ENCODE results near the gene SYT2.

Gene SYT2

DNA sequence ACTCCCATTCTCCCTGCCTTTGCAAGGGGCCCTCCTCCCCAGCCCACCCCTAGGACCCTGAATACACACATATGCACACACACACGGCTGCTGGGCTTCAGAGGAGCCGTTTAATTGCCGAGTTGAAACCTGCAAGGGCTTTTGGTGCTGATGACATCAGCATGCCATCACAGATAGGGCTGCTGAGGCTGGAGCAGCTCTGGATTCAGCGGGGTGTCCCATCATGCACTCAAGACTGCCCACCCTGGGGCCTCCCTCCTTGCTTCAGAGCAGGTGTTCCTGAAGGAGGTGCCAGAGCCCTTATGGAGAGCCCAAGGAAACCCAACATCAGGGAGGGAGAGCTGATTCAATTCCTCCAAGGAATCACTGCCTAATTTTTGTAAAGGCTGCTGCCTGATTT, 5.7 kb downstream of the SYT2 start:
- Histone ChIP-seq H3K4me3 (ENCODE audit: low read depth, low read length) (no peak overlapping the region), H3K27me3 (ENCODE audit: insufficient read depth, low read length) (peaks cover 99% of the 10 kb centered on the region), H3K79me2 (ENCODE audit: control insufficient read depth, insufficient read depth, low read length, unreplicated experiment) (no peaks in the 10 kb centered on the region), H3K4me1 (ENCODE audit: control insufficient read depth, insufficient read depth, low read length, unreplicated experiment) (no peaks in the 10 kb centered on the region), H3K27ac (ENCODE audit: low read depth, low read length) (no peak overlapping the region), H3K36me3 (ENCODE audit: insufficient read depth, low read length) (no peaks in the 10 kb centered on the region), H2AFZ (ENCODE audit: low read length, unreplicated experiment) (no peak overlapping the region)

DNA sequence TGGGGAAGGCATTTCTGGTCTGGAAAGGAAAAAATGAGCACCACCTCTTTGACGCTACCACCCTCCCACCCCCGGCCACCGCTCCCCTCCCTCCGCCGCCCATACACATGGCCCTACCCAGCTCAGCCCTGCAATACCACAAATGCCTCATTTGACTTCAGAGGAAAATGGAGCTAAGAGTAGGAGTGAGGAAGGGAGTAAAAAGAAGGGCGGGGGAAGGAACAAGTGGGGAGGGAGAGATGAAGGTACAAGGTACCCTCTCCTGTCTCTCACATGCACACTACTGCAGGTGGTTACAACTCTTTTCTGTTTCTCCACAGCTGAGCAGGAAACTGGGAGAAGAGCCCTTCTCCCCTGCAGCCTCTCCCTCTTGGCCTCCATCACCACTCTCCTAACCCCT, 7.1 kb downstream of the SYT2 start:
- Histone ChIP-seq H3K36me3 (ENCODE audit: insufficient read depth, low read length) (no peaks in the 10 kb centered on the region), H3K4me1 (ENCODE audit: control insufficient read depth, insufficient read depth, low read length, unreplicated experiment) (no peaks in the 10 kb centered on the region), H3K27ac (ENCODE audit: low read depth, low read length) (no peak overlapping the region), H3K79me2 (ENCODE audit: control insufficient read depth, insufficient read depth, low read length, unreplicated experiment) (no peaks in the 10 kb centered on the region), H3K27me3 (ENCODE audit: insufficient read depth, low read length) (peaks cover 97% of the 10 kb centered on the region), H3K4me3 (ENCODE audit: low read depth, low read length) (no peak overlapping the region), H2AFZ (ENCODE audit: low read length, unreplicated experiment) (no peak overlapping the region)

DNA sequence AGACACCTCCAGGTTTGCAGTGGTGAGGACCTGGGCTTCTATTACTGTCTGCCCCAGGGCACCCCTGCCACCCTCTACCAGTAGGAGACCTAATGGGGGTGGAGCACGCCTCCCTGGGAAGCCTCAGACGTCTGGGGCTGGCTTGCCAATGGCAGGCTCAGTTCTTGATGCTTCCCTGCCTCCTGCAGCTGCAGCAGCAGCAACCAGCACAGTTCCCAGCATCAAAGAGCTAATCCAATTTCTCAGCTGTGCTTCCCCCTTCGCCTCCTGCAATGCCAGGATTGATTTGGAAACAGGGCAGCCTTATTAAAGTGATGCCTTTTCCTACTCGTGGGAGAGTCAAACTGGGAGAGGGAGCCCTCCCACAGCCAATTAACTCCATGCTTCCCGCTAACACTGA, 8.2 kb downstream of the SYT2 start:
- no peak overlapping the region for H3K4me3 ChIP-seq (ENCODE audit: low read depth, low read length)
- no peaks in the 10 kb centered on the region for H3K36me3 ChIP-seq (ENCODE audit: insufficient read depth, low read length)
- peaks cover 97% of the 10 kb centered on the region for H3K27me3 ChIP-seq (ENCODE audit: insufficient read depth, low read length)
- H3K4me1 ChIP-seq (ENCODE audit: control insufficient read depth, insufficient read depth, low read length, unreplicated experiment): no peaks in the 10 kb centered on the region
- H3K27ac ChIP-seq (ENCODE audit: low read depth, low read length): no peak overlapping the region
- H3K79me2 ChIP-seq (ENCODE audit: control insufficient read depth, insufficient read depth, low read length, unreplicated experiment): no peaks in the 10 kb centered on the region
- no peak overlapping the region for H2AFZ ChIP-seq (ENCODE audit: low read length, unreplicated experiment)

DNA sequence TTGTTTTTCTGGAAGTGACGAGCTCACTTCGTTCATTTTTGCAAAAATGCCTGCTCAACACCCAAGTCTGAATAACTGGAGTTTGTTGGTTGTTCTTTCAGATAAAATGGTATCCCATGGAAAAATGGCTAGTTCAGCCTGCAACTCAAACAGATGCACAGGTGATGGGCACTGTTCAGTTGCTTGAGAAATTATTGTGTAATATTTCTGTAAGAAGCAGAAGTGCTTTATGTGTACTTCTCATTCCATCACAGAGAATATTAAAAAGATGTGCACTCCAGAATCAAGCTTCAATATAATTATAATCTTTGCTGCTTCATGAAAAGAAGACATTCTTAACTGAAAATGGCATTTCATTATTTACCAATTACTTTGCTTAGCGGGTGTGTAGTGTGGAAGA, 9.1 kb downstream of the SYT2 start:
- no peak overlapping the region for H2AFZ ChIP-seq (ENCODE audit: low read length, unreplicated experiment)
- no peak overlapping the region for H3K4me3 ChIP-seq (ENCODE audit: low read depth, low read length)
- peaks cover 97% of the 10 kb centered on the region for H3K27me3 ChIP-seq (ENCODE audit: insufficient read depth, low read length)
- no peak overlapping the region for H3K27ac ChIP-seq (ENCODE audit: low read depth, low read length)
- H3K4me1 ChIP-seq (ENCODE audit: control insufficient read depth, insufficient read depth, low read length, unreplicated experiment): no peaks in the 10 kb centered on the region
- no peaks in the 10 kb centered on the region for H3K79me2 ChIP-seq (ENCODE audit: control insufficient read depth, insufficient read depth, low read length, unreplicated experiment)
- H3K36me3 ChIP-seq (ENCODE audit: insufficient read depth, low read length): no peaks in the 10 kb centered on the region

DNA sequence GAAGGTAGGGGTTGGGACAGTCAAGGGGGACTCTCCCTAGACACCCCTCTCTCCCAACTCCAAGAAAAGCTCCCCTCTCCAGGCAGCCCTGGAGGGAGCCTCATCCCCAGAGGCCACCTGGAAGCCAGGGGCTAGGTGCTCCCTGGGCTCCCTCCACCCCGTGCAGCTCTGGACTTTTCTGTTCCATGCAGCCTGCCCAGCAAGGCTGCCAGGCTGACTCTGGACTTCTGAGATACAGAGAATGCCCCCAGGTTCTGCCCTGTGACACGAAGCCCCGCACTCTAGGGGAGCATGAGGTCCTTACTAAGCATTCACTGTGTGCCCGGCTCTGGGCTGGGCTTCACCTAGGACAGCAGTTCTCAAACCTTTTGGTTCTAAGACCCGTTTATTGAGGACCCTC, 10.2 kb downstream of the SYT2 start:
- H3K27me3 ChIP-seq (ENCODE audit: insufficient read depth, low read length): peaks cover 97% of the 10 kb centered on the region

DNA sequence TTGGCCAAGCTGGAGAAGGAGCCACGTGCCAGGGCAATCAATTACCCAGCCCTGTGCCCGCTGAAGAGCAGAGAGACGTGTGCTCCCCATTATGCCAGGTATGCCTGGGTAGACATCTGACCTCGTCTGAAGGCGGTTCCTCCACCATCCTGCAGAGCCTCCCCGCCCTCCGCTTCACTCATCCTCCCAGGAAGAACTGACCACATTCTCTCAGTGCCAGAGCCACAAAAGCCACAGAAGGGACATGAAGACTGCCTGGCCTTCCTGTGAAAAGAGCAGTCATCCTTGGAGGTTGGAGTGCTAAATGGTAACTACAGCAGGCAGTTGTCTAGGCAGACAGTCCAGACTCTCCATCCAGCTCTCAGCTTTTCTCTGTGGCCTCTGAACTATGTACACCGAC, 12.0 kb downstream of the SYT2 start:
- Histone ChIP-seq H3K27ac (ENCODE audit: low read depth, low read length) (no peak overlapping the region), H3K4me3 (ENCODE audit: low read depth, low read length) (no peak overlapping the region), H3K79me2 (ENCODE audit: control insufficient read depth, insufficient read depth, low read length, unreplicated experiment) (no peaks in the 10 kb centered on the region), H2AFZ (ENCODE audit: low read length, unreplicated experiment) (no peak overlapping the region), H3K4me1 (ENCODE audit: control insufficient read depth, insufficient read depth, low read length, unreplicated experiment) (no peaks in the 10 kb centered on the region), H3K27me3 (ENCODE audit: insufficient read depth, low read length) (peaks cover 97% of the 10 kb centered on the region), H3K36me3 (ENCODE audit: insufficient read depth, low read length) (no peaks in the 10 kb centered on the region)

More for the DNA sequence above, 10.2 kb downstream of the SYT2 start:
- no peaks in the 10 kb centered on the region for H3K79me2 ChIP-seq (ENCODE audit: control insufficient read depth, insufficient read depth, low read length, unreplicated experiment)
- no peak overlapping the region for H3K4me3 ChIP-seq (ENCODE audit: low read depth, low read length)
- H2AFZ ChIP-seq (ENCODE audit: low read length, unreplicated experiment): no peak overlapping the region
- no peaks in the 10 kb centered on the region for H3K4me1 ChIP-seq (ENCODE audit: control insufficient read depth, insufficient read depth, low read length, unreplicated experiment)
- H3K36me3 ChIP-seq (ENCODE audit: insufficient read depth, low read length): no peaks in the 10 kb centered on the region
- H3K27ac ChIP-seq (ENCODE audit: low read depth, low read length): no peak overlapping the region

DNA sequence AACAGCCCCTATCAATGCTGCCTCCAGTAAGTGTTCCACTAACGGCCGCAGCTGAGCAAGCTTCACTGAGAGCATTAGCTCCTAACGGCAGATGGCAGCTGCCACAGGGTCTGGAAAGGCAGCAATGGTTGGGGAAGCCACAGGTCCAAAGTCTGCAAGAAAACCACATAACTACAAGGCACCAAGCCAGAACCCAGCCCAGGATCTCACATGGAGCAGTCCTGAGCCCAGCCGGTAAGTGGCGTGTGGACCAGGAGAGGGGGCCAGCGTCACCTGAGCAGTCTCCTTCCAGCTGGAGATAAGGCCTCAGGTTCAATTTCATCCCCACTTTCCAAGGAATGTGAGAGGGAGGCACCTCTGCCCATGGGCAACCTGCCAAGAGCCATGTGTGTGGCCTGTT, 13.2 kb downstream of the SYT2 start:
- Histone ChIP-seq H2AFZ (ENCODE audit: low read length, unreplicated experiment) (no peak overlapping the region), H3K36me3 (ENCODE audit: insufficient read depth, low read length) (no peaks in the 10 kb centered on the region), H3K27me3 (ENCODE audit: insufficient read depth, low read length) (peaks cover 95% of the 10 kb centered on the region)

DNA sequence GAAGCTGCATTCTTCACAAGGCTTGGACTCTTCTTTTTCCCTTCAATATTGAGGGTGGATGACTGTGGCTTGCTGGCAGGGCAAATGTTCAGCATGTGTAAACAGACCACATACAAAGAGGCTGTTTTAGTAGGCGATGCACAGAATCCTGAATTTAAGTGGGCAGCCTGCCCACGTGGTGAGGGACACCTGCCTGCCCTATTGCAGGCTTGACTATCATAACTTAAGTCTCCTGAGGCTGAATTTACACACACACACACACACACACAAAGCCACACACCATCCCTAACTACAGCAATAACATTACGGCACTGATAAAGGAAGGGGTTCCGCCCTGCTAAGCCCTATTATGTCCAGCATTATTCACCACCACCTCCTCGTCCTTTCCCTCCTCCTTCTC, 15.9 kb downstream of the SYT2 start:
- no peaks in the 10 kb centered on the region for H3K4me1 ChIP-seq (ENCODE audit: control insufficient read depth, insufficient read depth, low read length, unreplicated experiment)
- H3K27ac ChIP-seq (ENCODE audit: low read depth, low read length): no peak overlapping the region
- H3K27me3 ChIP-seq (ENCODE audit: insufficient read depth, low read length): peaks cover 92% of the 10 kb centered on the region
- no peaks in the 10 kb centered on the region for H3K79me2 ChIP-seq (ENCODE audit: control insufficient read depth, insufficient read depth, low read length, unreplicated experiment)
- no peak overlapping the region for H3K4me3 ChIP-seq (ENCODE audit: low read depth, low read length)
- no peaks in the 10 kb centered on the region for H3K36me3 ChIP-seq (ENCODE audit: insufficient read depth, low read length)
- no peak overlapping the region for H2AFZ ChIP-seq (ENCODE audit: low read length, unreplicated experiment)

More for the DNA sequence above, 13.2 kb downstream of the SYT2 start:
- Histone ChIP-seq H3K4me1 (ENCODE audit: control insufficient read depth, insufficient read depth, low read length, unreplicated experiment) (no peaks in the 10 kb centered on the region), H3K4me3 (ENCODE audit: low read depth, low read length) (no peak overlapping the region), H3K79me2 (ENCODE audit: control insufficient read depth, insufficient read depth, low read length, unreplicated experiment) (no peaks in the 10 kb centered on the region), H3K27ac (ENCODE audit: low read depth, low read length) (no peak overlapping the region)

DNA sequence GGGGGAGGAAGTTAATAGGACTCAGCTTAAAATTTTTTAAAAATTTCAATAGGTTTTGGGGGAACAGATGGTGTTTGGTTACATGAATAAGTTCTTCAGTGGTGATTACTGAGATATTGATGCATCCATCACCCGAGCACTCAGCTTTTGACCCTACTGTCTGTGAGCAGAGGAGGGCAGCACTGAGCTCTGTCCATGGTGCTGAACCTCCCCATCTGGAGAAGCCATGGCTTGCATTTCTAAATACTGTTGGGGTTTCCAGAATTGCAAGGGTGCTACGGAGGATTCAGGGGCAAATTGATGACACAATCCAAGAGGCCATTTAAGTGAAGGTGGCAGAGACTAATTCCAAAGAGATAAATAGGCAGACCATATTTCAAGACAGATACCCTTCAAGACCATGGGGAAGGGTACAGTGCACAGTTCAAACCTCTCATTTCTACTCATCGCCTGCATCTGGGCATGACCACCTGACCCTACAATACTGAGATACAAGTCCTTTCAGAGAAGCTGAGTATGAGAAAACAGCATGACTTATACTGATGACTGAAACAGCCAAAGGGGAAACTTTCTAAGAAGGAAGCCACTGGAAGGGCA, 17.2 kb downstream of the SYT2 start:
- Histone ChIP-seq H3K27ac (ENCODE audit: low read depth, low read length) (no peak overlapping the region), H3K4me3 (ENCODE audit: low read depth, low read length) (no peak overlapping the region), H2AFZ (ENCODE audit: low read length, unreplicated experiment) (no peak overlapping the region), H3K27me3 (ENCODE audit: insufficient read depth, low read length) (peaks cover 94% of the 10 kb centered on the region), H3K4me1 (ENCODE audit: control insufficient read depth, insufficient read depth, low read length, unreplicated experiment) (no peaks in the 10 kb centered on the region), H3K79me2 (ENCODE audit: control insufficient read depth, insufficient read depth, low read length, unreplicated experiment) (no peaks in the 10 kb centered on the region), H3K36me3 (ENCODE audit: insufficient read depth, low read length) (no peaks in the 10 kb centered on the region)

DNA sequence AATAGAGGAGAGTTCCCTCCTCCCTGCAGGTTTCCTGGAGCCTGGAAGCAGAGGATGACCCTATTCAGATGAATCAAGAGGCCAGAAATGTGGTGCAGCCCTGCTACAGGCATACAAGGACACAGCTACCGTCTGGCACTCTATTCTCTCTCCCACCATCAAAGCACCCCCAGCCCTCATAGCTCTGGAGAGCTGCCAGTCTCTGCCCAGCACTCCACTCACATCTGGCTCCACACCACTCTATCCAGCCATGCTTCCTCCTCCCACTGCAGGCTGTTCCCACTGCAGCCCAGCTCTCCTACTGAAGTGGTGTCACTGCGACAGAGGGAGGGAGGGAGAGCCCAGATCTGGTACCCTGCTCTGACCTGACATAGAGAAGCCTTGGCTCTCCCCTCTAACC, 18.4 kb downstream of the SYT2 start:
- Histone ChIP-seq H3K79me2 (ENCODE audit: control insufficient read depth, insufficient read depth, low read length, unreplicated experiment) (no peaks in the 10 kb centered on the region), H3K27me3 (ENCODE audit: insufficient read depth, low read length) (peaks cover 93% of the 10 kb centered on the region), H3K36me3 (ENCODE audit: insufficient read depth, low read length) (no peaks in the 10 kb centered on the region)

DNA sequence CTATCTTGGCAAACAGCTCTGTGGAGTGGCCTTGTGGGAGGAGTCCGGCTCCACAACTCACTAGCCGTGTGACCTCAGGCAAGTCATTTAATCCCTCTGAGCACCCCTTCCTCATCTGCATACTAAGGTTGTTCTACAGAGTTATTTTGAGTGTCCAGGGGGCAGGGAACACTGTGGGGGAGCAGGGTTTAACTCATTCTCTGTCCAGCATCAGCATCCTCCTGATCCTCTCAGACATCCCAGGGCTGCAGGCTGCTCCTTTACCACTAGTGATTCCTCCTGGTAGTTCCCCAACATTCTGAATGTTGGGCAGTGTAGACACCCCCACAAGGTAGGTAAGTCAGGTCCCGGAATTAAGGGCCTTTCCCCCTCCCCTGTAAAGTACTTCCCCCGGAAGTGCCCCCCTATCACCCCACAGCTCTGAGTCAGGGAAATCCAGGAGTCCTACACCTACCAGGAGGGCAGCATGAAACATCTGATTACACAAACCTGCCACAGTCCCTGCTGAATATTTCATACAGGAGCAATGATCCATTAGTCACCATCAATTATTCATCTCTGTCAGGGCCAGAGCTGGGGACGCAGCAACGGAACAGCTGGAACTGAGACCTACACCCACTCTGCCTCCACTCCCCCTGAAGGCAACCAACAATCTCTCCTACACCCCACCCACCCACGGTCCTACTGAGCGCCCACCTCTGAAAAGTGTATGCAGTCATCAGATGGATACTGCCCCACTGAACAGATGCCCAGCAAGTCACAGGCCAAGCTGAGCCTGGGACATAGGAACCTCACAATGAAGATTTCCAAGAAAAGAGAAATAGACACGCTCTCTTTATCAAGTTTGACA, 20.5 kb downstream of the SYT2 start:
- no peak overlapping the region for H3K27ac ChIP-seq (ENCODE audit: low read depth, low read length)
- no peak overlapping the region for H2AFZ ChIP-seq (ENCODE audit: low read length, unreplicated experiment)
- H3K79me2 ChIP-seq (ENCODE audit: control insufficient read depth, insufficient read depth, low read length, unreplicated experiment): no peaks in the 10 kb centered on the region
- no peaks in the 10 kb centered on the region for H3K4me1 ChIP-seq (ENCODE audit: control insufficient read depth, insufficient read depth, low read length, unreplicated experiment)
- H3K27me3 ChIP-seq (ENCODE audit: insufficient read depth, low read length): peaks cover 93% of the 10 kb centered on the region
- no peak overlapping the region for H3K4me3 ChIP-seq (ENCODE audit: low read depth, low read length)
- H3K36me3 ChIP-seq (ENCODE audit: insufficient read depth, low read length): no peaks in the 10 kb centered on the region

More for the DNA sequence above, 18.4 kb downstream of the SYT2 start:
- H3K4me1 ChIP-seq (ENCODE audit: control insufficient read depth, insufficient read depth, low read length, unreplicated experiment): no peaks in the 10 kb centered on the region
- no peak overlapping the region for H3K27ac ChIP-seq (ENCODE audit: low read depth, low read length)
- H2AFZ ChIP-seq (ENCODE audit: low read length, unreplicated experiment): no peak overlapping the region
- H3K4me3 ChIP-seq (ENCODE audit: low read depth, low read length): no peak overlapping the region
